ENCODE measurements around the gene CLEC3B.

Gene CLEC3B

GRCh38 chr3:44987332-44987731 is 38.8 kb upstream of the CLEC3B start (continued):
- TF ChIP-seq ZNF843 (tag by site-specific recombination; IDR thresholded peaks at IDR 0.05) = no peak
- TF ChIP-seq ZFP37 (tag by site-specific recombination; IDR thresholded peaks at IDR 0.05) = no peak
- TF ChIP-seq KLF9 (tag by site-specific recombination; IDR thresholded peaks at IDR 0.05; ENCODE audit: low read depth) = no peak
- TF ChIP-seq FEZF1 (tag by site-specific recombination; IDR thresholded peaks at IDR 0.05) = no peak

- ChIA-PET CTCF (interaction anchor here (3.0 kb wide), 1 partner anchor 10 kb away, joined by 12 read pairs; no protein-coding TSS in a partner anchor), POLR2A (no interaction called here)
- Histone ChIP-seq H3K4me3 (ENCODE audit: low read depth, low read length) (no peak overlapping the region), H3K9me3 (ENCODE audit: control insufficient read depth, insufficient read depth, low read depth, low read length) (no peaks in the 10 kb centered on the region), H3K4me1 (ENCODE audit: control insufficient read depth, insufficient read depth, low read length) (peaks cover 2% of the 10 kb centered on the region), H3K36me3 (ENCODE audit: control insufficient read depth in 2 of 2, insufficient read depth in 1 of 2, low read length in 2 of 2) (peaks cover 0 to 48% of the 10 kb centered on the region in 2 experiments; a peak in 1 of 3 replicates), H3K27ac (ENCODE audit: extremely low read depth, low read depth, low read length) (no peak overlapping the region)
- TF ChIP-seq ZNF658 (tag by site-specific recombination; IDR thresholded peaks at IDR 0.05) = no peak
- TF ChIP-seq PRDM1 (tag by site-specific recombination; IDR thresholded peaks at IDR 0.05) = no peak
- no peak for TF ChIP-seq ZNF214 (tag by site-specific recombination; IDR thresholded peaks at IDR 0.05; ENCODE audit: borderline replicate concordance)
- no peak for TF ChIP-seq ZNF202 (tag by site-specific recombination; IDR thresholded peaks at IDR 0.05; ENCODE audit: borderline replicate concordance)
- no peak for TF ChIP-seq ZBTB10 (tag by site-specific recombination; IDR thresholded peaks at IDR 0.05)
- TF ChIP-seq ZNF174 (tag by site-specific recombination; IDR thresholded peaks at IDR 0.05) = no peak
- TF ChIP-seq ZNF114 (tag by site-specific recombination; IDR thresholded peaks at IDR 0.05) = no peak
- TF ChIP-seq ZNF664 (tag by site-specific recombination; IDR thresholded peaks at IDR 0.05) = no peak
- TF ChIP-seq BCL11B (tag by site-specific recombination; IDR thresholded peaks at IDR 0.05; ENCODE audit: low read depth) = no peak
- no peak for TF ChIP-seq ZFP69B (tag by site-specific recombination; IDR thresholded peaks at IDR 0.05)
- no peak for TF ChIP-seq ZFHX2 (tag by site-specific recombination; conservative IDR thresholded peaks at IDR 0.05)
- TF ChIP-seq ZNF394 (tag by site-specific recombination; IDR thresholded peaks at IDR 0.05; ENCODE audit: borderline replicate concordance) = no peak
- no peak for TF ChIP-seq ZNF792 (tag by site-specific recombination; IDR thresholded peaks at IDR 0.05)
- TF ChIP-seq ZNF561 (tag by site-specific recombination; IDR thresholded peaks at IDR 0.05; ENCODE audit: borderline replicate concordance) = no peak
- no peak for TF ChIP-seq TCF7L2 (IDR thresholded peaks at IDR 0.05; ENCODE audit: borderline replicate concordance, low read depth, low read length)
- no peak for TF ChIP-seq ZNF701 (tag by site-specific recombination; IDR thresholded peaks at IDR 0.05)
- no peak for TF ChIP-seq ZNF645 (tag by site-specific recombination; IDR thresholded peaks at IDR 0.05)
- TF ChIP-seq REPIN1 (tag by site-specific recombination; IDR thresholded peaks at IDR 0.05; ENCODE audit: low read depth) = no peak
These were observed 38.0 kb upstream of the CLEC3B start for GRCh38 chr3:44988073-44988472.

- CTCF ChIA-PET = interaction anchor here (0.6 to 3.0 kb wide), 2 partner anchors 11 to 557 kb away, joined by 3 to 12 read pairs; no protein-coding TSS in a partner anchor
- Histone ChIP-seq H3K36me3 (ENCODE audit: control insufficient read depth in 2 of 2, insufficient read depth in 1 of 2, low read length in 2 of 2) (peaks cover 0 to 50% of the 10 kb centered on the region in 2 experiments; a peak in 1 of 3 replicates), H3K9me3 (ENCODE audit: control insufficient read depth, insufficient read depth, low read depth, low read length) (no peaks in the 10 kb centered on the region), H3K27ac (ENCODE audit: extremely low read depth, low read depth, low read length) (no peak overlapping the region), H3K4me3 (ENCODE audit: low read depth, low read length) (no peak overlapping the region), H3K4me1 (ENCODE audit: control insufficient read depth, insufficient read depth, low read length) (peaks cover 5% of the 10 kb centered on the region)
- POLR2A ChIA-PET = no interaction called here
- TF ChIP-seq ZNF501 (tag by site-specific recombination; IDR thresholded peaks at IDR 0.05) = no peak
- TF ChIP-seq ZNF555 (tag by site-specific recombination; conservative IDR thresholded peaks at IDR 0.05) = no peak
- no peak for TF ChIP-seq ZBTB10 (tag by site-specific recombination; IDR thresholded peaks at IDR 0.05)
- TF ChIP-seq YY2 (tag by site-specific recombination; IDR thresholded peaks at IDR 0.05) = no peak
- TF ChIP-seq ZNF23 (tag by site-specific recombination; IDR thresholded peaks at IDR 0.05; ENCODE audit: borderline replicate concordance) = no peak
These were observed 37.0 kb upstream of the CLEC3B start for GRCh38 chr3:44989141-44989540.
